Measurements from ENCODE around the gene MED26. TPM values are rescaled to one million over a fixed set of nuclear protein-coding genes. Genes with fewer than 3 reads are reported as not detected.
A peak's percentile ranks its signal among the peaks of the same experiment; 100 is the strongest.

Gene MED26
- total and polyA plus RNA-seq, 9 of the 15 experiments (the other 6 are each of a cell fraction or from before 2014, with no cell fraction given): 0.71 to 15.1 (median 6.2) TPM

- TF ChIP-seq HNRNPK (IDR thresholded peaks at IDR 0.05; ENCODE audit: low read depth, low read length, poor library complexity, severe bottlenecking): no peak
- peak; percentile 21 for TF ChIP-seq PCBP1 (IDR thresholded peaks at IDR 0.05; ENCODE audit: low read depth, low read length, poor library complexity, severe bottlenecking)
- TF ChIP-seq, protein P1, sequence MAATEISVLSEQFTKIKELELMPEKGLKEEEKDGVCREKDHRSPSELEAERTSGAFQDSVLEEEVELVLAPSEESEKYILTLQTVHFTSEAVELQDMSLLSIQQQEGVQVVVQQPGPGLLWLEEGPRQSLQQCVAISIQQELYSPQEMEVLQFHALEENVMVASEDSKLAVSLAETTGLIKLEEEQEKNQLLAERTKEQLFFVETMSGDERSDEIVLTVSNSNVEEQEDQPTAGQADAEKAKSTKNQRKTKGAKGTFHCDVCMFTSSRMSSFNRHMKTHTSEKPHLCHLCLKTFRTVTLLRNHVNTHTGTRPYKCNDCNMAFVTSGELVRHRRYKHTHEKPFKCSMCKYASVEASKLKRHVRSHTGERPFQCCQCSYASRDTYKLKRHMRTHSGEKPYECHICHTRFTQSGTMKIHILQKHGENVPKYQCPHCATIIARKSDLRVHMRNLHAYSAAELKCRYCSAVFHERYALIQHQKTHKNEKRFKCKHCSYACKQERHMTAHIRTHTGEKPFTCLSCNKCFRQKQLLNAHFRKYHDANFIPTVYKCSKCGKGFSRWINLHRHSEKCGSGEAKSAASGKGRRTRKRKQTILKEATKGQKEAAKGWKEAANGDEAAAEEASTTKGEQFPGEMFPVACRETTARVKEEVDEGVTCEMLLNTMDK (IDR thresholded peaks at IDR 0.05; ENCODE audit: borderline replicate concordance, insufficient read depth, low read depth, low read length, poor library complexity, severe bottlenecking): no peak
- TF ChIP-seq ZNF263 (CRISPR knock-in tag; IDR thresholded peaks at IDR 0.05; ENCODE audit: borderline replicate concordance): no peak
- TF ChIP-seq ZNF239 (CRISPR knock-in tag; IDR thresholded peaks at IDR 0.05): no peak
- TF ChIP-seq SAFB2 (IDR thresholded peaks at IDR 0.05; ENCODE audit: borderline replicate concordance, low read depth, low read length, severe bottlenecking): no peak
- TF ChIP-seq RBM17 (IDR thresholded peaks at IDR 0.05; ENCODE audit: borderline replicate concordance, low read depth, low read length): no peak
- no peak for TF ChIP-seq ZSCAN32 (CRISPR knock-in tag; IDR thresholded peaks at IDR 0.05)
- TF ChIP-seq NKRF (IDR thresholded peaks at IDR 0.05; ENCODE audit: borderline replicate concordance): no peak
- no peak for TF ChIP-seq ARID4B (CRISPR knock-in tag; IDR thresholded peaks at IDR 0.05)
- no peak for TF ChIP-seq ZNF699 (CRISPR knock-in tag; IDR thresholded peaks at IDR 0.05; ENCODE audit: insufficient replicate concordance)
- TF ChIP-seq POLR2AphosphoS5 (IDR thresholded peaks at IDR 0.05; ENCODE audit: control insufficient read depth, insufficient read depth, low read depth, low read length): no peak
- TF ChIP-seq, protein P2, sequence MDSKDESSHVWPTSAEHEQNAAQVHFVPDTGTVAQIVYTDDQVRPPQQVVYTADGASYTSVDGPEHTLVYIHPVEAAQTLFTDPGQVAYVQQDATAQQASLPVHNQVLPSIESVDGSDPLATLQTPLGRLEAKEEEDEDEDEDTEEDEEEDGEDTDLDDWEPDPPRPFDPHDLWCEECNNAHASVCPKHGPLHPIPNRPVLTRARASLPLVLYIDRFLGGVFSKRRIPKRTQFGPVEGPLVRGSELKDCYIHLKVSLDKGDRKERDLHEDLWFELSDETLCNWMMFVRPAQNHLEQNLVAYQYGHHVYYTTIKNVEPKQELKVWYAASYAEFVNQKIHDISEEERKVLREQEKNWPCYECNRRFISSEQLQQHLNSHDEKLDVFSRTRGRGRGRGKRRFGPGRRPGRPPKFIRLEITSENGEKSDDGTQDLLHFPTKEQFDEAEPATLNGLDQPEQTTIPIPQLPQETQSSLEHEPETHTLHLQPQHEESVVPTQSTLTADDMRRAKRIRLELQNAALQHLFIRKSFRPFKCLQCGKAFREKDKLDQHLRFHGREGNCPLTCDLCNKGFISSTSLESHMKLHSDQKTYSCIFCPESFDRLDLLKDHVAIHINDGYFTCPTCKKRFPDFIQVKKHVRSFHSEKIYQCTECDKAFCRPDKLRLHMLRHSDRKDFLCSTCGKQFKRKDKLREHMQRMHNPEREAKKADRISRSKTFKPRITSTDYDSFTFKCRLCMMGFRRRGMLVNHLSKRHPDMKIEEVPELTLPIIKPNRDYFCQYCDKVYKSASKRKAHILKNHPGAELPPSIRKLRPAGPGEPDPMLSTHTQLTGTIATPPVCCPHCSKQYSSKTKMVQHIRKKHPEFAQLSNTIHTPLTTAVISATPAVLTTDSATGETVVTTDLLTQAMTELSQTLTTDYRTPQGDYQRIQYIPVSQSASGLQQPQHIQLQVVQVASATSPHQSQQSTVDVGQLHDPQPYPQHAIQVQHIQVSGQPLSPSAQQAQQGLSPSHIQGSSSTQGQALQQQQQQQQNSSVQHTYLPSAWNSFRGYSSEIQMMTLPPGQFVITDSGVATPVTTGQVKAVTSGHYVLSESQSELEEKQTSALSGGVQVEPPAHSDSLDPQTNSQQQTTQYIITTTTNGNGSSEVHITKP (IDR thresholded peaks at IDR 0.05; ENCODE audit: partially characterized antibody): no peak
- peak; percentile 55 for TF ChIP-seq FUS (optimal IDR thresholded peaks at IDR 0.05; ENCODE audit: low read depth, low read length)
- TF ChIP-seq NCOA6 (IDR thresholded peaks at IDR 0.05): peak; percentile 63; the same call in 1 of the 2 replicates
These were observed 56.1 kb downstream of the MED26 start (continued) for GRCh38 chr19:16571822-16572331.

All from K562 (cell line).